ENCODE data around the gene KDM5C. TPM values are rescaled to one million over a fixed set of nuclear protein-coding genes. Genes with fewer than 3 reads are reported as not detected.

Gene KDM5C
- total RNA-seq, 4 donors from 2014 or later: 66.3 to 184 (median 127) TPM

DNA sequence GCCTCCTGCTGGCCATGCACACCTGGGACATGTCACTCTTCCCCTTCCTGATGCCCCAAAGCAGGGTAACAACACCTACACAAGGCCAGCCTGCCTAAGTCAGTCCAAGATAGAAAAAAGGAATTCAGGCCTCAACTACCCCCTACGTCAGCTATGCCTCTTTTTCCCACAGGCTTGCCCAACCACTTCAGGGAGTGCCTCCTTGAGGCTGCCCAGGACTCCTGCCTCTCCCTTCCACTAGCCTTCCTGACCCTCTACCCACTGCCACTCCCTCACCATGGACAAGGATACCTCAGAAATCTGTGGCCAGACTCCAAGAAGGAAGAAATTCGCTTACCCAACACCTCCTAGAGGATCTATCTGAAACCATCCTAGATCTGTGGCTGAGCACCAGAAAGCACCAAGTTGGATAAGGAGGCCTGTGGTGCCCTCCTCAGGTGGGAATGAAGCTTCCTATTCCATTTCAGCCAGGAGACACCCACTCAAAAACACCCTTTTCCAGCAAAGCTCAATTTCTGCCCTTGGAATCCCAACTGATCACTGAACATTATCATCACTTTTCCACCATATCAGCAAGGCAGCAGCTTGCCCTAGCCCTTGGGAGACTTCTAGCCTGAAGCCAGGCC, 1.8 kb downstream of the KDM5C start:
- Histone ChIP-seq H3K9me3 (no peaks in the 10 kb centered on the region), H3K36me3 (no peaks in the 10 kb centered on the region), H3K4me1 (peaks cover 0 to 22% of the 10 kb centered on the region in 2 donors), H3K27me3 (no peaks in the 10 kb centered on the region), H3K27ac (peak overlapping the region in 1 of 2 donors; percentile 88), H3K4me3 (peak overlapping the region; percentile 78 to 96)
- no peak for DNase-seq
- TF ChIP-seq, protein P1, sequence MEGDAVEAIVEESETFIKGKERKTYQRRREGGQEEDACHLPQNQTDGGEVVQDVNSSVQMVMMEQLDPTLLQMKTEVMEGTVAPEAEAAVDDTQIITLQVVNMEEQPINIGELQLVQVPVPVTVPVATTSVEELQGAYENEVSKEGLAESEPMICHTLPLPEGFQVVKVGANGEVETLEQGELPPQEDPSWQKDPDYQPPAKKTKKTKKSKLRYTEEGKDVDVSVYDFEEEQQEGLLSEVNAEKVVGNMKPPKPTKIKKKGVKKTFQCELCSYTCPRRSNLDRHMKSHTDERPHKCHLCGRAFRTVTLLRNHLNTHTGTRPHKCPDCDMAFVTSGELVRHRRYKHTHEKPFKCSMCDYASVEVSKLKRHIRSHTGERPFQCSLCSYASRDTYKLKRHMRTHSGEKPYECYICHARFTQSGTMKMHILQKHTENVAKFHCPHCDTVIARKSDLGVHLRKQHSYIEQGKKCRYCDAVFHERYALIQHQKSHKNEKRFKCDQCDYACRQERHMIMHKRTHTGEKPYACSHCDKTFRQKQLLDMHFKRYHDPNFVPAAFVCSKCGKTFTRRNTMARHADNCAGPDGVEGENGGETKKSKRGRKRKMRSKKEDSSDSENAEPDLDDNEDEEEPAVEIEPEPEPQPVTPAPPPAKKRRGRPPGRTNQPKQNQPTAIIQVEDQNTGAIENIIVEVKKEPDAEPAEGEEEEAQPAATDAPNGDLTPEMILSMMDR (IDR thresholded peaks at IDR 0.05): no peak
- no peak for TF ChIP-seq POLR2A (IDR thresholded peaks at IDR 0.05)
- intact Hi-C loops (cut with DNase I; ENCODE audit: low total_unique reads): no loop called here

DNA sequence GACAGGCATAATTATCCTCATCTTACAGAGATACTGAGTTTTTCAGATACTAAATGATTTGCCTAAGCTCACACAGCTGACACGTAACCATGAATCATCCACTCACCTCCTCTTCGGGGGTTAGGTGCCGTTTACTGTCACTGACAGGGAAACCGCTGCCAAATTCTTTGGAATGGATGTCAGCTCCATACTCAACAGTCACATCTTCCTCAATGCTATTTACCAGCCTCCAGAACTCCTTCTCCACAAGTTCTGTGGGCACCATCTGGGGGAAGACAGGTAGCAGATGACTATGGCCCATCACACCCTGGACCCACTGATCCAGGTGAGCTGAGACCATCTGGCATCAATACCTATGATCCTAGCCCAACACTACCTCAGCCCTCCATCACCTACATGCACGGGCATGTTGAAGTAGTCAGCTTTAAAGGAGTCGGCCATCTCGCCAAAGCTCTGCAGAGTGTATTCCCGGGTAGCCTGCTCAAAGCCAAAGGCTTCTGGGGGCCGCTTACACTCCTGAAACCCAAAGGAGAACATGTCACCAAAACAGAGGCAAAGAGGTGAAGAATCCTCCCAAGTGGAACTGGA, 13.5 kb downstream of the KDM5C start:
- Histone ChIP-seq H3K27ac (no peak overlapping the region), H3K4me1 (no peaks in the 10 kb centered on the region), H3K4me3 (no peak overlapping the region), H3K9me3 (no peaks in the 10 kb centered on the region), H3K27me3 (no peaks in the 10 kb centered on the region), H3K36me3 (no peaks in the 10 kb centered on the region)
- intact Hi-C loops (cut with DNase I; ENCODE audit: low total_unique reads): no loop called here
- no peak for TF ChIP-seq POLR2A (IDR thresholded peaks at IDR 0.05)
- TF ChIP-seq, protein P1 (IDR thresholded peaks at IDR 0.05): no peak
- no peak for DNase-seq

DNA sequence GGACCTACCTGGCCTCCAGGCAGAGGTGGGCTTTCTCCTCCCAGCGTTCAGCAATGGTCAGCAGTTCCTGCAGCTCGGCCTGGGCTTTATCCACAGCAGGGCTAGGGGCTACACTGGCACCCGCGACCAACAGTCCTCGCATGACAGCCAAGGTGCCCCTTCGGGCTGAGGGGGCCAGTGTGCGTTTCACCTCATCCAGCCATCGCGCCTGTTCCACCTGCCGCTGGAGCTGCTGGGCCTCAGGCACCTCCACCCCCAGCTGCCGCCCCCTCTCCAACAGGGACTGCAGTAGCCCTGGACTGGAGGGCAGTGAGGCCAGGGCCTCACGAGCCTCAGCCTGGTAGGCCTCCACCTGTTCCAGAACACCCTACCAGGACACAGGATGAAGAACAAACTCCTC, 28.3 kb downstream of the KDM5C start:
- Histone ChIP-seq H3K4me1 (no peaks in the 10 kb centered on the region), H3K27ac (no peak overlapping the region), H3K4me3 (no peak overlapping the region), H3K9me3 (no peaks in the 10 kb centered on the region), H3K27me3 (no peaks in the 10 kb centered on the region), H3K36me3 (no peaks in the 10 kb centered on the region)
- TF ChIP-seq POLR2A (IDR thresholded peaks at IDR 0.05): no peak
- TF ChIP-seq, protein P1 (IDR thresholded peaks at IDR 0.05): no peak
- intact Hi-C loops (cut with DNase I; ENCODE audit: low total_unique reads): no loop called here
- no peak for DNase-seq

DNA sequence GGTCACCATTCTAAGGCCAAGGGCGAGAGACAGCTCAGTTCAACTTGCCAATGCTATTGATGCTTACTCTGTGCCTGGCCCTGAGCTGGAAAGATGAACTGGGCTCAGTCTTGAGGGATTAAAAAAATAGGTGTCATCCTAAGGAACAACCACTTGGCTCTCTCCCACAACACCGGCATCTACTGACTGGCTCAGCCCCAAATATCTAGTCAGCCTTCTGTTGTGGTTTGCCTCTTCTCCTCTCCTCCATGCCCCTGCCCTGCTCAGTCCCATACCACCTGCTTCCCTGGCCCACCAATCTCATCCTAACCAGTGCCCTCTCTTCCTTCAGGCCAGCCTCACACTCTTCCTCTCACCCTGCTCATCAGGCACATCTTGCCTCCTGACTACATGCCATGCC, 29.6 kb downstream of the KDM5C start:
- Histone ChIP-seq H3K4me1 (no peaks in the 10 kb centered on the region), H3K27ac (no peak overlapping the region), H3K4me3 (no peak overlapping the region), H3K9me3 (no peaks in the 10 kb centered on the region), H3K27me3 (no peaks in the 10 kb centered on the region), H3K36me3 (no peaks in the 10 kb centered on the region)
- intact Hi-C loops (cut with DNase I; ENCODE audit: low total_unique reads): no loop called here
- DNase-seq: no peak
- TF ChIP-seq POLR2A (IDR thresholded peaks at IDR 0.05): no peak
- TF ChIP-seq, protein P1 (IDR thresholded peaks at IDR 0.05): no peak

DNA sequence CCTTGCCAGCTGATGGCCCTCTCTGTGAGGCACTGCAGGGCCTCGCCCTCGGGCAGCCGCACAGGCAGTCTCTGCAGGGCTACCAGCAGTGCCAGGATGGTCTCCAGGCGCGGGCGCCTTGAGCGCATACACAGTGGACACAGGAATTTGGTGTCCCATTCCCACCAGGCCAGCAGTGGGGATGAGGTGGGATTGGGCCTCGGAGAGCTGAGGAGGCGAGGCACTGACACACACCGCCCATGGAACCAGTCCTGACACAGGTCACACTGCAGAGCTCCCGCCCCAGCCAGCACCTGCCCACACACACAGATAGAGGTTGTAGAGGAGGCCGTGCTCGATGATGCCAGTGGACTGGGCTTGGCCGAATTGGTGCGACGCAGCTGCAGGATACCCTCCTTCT, 30.7 kb downstream of the KDM5C start:
- no peaks in the 10 kb centered on the region for H3K36me3 ChIP-seq
- H3K9me3 ChIP-seq: no peaks in the 10 kb centered on the region
- no peaks in the 10 kb centered on the region for H3K4me1 ChIP-seq
- H3K27ac ChIP-seq: no peak overlapping the region
- intact Hi-C loops (cut with DNase I; ENCODE audit: low total_unique reads): no loop called here
- no peak overlapping the region for H3K4me3 ChIP-seq
- TF ChIP-seq POLR2A (IDR thresholded peaks at IDR 0.05): no peak
- TF ChIP-seq, protein P1 (IDR thresholded peaks at IDR 0.05): no peak
- no peak for DNase-seq
- no peaks in the 10 kb centered on the region for H3K27me3 ChIP-seq
